Neural crest cell (in vitro differentiated cells): Measurements from ENCODE around the gene NEURL3. TPM values are rescaled to one million over a fixed set of nuclear protein-coding genes. Genes with fewer than 3 reads are reported as not detected.
A peak's percentile ranks its signal among the peaks of the same experiment; 100 is the strongest.

ENCODE experiments used
- DNase-seq: peaks from one replicate; pipeline ENCODE4 v3.0.0; 2021; ENCODE audit warnings: low read depth, mixed read lengths, low spot score
- H3K27ac Mint-ChIP-seq: one replicate; pipeline ENCODE4 v1.8.0; 2021; ENCODE audit warnings: mild to moderate bottlenecking, mixed read lengths; ENCODE audit not compliant: unreplicated experiment
- H3K27me3 Mint-ChIP-seq: 2 replicates; pipeline ENCODE4 v1.8.0; 2021; ENCODE audit warnings: low read depth, mild to moderate bottlenecking, mixed read lengths
- H3K36me3 Mint-ChIP-seq: 2 replicates; pipeline ENCODE4 v1.8.0; 2021; ENCODE audit warnings: low read depth, mild to moderate bottlenecking, mixed read lengths
- H3K4me1 Mint-ChIP-seq: 2 replicates; pipeline ENCODE4 v1.8.0; 2021; ENCODE audit warnings: mixed read lengths
- H3K4me3 Mint-ChIP-seq: one replicate; pipeline ENCODE4 v1.8.0; 2021; ENCODE audit warnings: mild to moderate bottlenecking, mixed read lengths
- H3K9me3 Mint-ChIP-seq: 2 replicates; pipeline ENCODE4 v1.8.0; 2021; ENCODE audit warnings: mixed read lengths
- total RNA-seq: library from RNA; stranded (reverse); gene quantifications from 2 replicates; pipeline ENCODE4 v1.2.1, GENCODE V29; 2021
- TF ChIP-seq, protein P1 (sequence below): fragments of 200-600 bp; sonication (generic); conservative IDR thresholded peaks from 2 replicates; pipeline ENCODE4 v1.5.0; 2021; ENCODE audit warnings: antibody characterized with exemption, mild to moderate bottlenecking

The NEURL3 gene
- total RNA-seq, 1 donor from 2014 or later = 0.21 TPM

DNA sequence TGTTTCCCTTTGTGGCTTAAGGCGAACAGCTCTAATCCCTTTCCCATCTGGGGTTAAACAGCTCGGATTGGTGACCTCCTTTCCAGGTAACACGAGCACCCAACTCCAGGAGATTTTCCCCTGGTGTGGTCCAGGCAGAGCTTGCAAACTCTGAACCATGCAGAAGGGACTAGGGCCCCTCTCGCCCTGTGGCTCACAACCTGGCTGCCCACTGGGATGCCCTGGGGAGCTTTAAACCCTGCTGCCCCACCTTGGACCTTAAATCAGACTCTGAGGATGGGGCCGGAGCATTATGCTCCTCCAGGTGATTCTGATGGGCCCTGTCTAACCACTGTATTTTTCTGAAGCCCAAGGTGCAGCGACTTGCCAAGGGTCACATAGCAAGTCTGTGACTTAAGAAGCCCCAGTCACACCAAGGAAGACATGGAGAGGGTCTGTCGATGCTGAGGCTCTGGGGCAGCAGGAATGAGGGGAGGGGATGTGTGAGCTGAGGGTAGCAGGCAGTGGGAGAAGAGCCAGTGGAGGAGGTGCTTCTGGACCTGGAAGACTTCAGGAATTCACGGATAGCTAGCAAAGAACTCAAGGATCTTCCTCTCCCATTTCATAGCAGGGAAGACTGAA, 37.3 kb upstream of the NEURL3 start:
- TF ChIP-seq, protein P1, sequence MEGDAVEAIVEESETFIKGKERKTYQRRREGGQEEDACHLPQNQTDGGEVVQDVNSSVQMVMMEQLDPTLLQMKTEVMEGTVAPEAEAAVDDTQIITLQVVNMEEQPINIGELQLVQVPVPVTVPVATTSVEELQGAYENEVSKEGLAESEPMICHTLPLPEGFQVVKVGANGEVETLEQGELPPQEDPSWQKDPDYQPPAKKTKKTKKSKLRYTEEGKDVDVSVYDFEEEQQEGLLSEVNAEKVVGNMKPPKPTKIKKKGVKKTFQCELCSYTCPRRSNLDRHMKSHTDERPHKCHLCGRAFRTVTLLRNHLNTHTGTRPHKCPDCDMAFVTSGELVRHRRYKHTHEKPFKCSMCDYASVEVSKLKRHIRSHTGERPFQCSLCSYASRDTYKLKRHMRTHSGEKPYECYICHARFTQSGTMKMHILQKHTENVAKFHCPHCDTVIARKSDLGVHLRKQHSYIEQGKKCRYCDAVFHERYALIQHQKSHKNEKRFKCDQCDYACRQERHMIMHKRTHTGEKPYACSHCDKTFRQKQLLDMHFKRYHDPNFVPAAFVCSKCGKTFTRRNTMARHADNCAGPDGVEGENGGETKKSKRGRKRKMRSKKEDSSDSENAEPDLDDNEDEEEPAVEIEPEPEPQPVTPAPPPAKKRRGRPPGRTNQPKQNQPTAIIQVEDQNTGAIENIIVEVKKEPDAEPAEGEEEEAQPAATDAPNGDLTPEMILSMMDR = no peak
- Mint-ChIP-seq H3K4me1 (peaks cover 28% of the 10 kb centered on the region), H3K27ac (no peak overlapping the region), H3K27me3 (no peaks in the 10 kb centered on the region), H3K36me3 (peaks cover 14% of the 10 kb centered on the region), H3K4me3 (no peak overlapping the region), H3K9me3 (peaks cover 5% of the 10 kb centered on the region)
- no peak for DNase-seq

DNA sequence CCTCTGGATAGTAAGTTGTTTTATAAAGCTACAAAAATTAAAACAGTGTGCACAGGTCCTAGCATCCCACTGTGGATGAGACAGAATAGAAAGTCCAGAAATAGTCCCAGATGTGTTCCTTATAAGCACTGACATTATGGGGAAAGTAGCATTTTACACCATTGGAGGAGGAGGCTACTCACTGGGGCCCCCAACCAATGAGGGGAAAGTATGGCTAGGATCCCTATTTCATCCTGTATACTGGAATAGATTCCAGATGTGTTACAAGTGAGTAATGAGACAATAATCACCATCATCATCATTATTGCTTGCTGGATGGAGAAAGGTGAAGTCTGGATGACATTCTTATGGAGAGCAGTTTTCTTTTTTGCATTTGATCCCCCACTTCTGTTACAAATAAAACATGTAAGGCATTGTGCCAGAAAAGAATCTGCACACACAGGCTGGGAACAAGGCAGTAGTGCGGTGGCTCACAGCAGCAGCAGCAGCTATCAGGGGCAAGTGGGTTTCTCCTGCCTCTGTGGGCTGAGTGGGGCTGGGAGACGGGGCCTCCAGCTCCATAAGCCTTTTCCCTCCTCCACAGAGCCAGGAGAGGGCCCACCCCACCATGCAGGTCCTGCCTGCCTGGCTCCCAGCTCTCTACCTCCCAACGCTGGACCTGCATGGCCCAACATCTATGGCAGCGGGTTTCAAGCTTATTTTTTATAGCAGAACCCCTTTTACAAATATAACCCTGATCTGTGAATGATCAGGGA, 36.4 kb upstream of the NEURL3 start:
- Mint-ChIP-seq H3K4me3 (no peak overlapping the region), H3K4me1 (peaks cover 25% of the 10 kb centered on the region), H3K27ac (no peak overlapping the region), H3K9me3 (peaks cover 5% of the 10 kb centered on the region), H3K36me3 (peaks cover 13% of the 10 kb centered on the region), H3K27me3 (no peaks in the 10 kb centered on the region)
- DNase-seq = no peak
- TF ChIP-seq, protein P1 = no peak

DNA sequence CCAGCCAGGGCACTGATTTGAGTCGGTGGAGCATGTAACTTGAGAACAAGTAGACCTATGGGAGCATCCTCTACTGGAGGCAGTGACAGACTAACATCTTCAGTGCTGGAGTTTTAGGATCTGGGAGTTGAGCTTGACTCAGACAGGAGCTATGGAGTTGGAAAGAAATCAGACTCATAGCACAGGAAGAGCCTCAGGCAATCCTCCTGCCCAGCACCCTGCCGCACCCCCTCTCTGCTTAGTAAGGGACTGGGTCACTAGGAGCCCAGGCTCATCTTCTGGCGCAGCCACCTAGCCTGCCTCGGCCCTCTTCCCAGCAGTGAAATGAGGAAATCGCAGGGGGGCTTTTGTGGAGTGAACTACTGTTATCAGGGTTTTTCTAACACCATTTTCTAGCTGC, 35.0 kb upstream of the NEURL3 start:
- H3K4me3 Mint-ChIP-seq = peak overlapping the region; percentile 90

DNA sequence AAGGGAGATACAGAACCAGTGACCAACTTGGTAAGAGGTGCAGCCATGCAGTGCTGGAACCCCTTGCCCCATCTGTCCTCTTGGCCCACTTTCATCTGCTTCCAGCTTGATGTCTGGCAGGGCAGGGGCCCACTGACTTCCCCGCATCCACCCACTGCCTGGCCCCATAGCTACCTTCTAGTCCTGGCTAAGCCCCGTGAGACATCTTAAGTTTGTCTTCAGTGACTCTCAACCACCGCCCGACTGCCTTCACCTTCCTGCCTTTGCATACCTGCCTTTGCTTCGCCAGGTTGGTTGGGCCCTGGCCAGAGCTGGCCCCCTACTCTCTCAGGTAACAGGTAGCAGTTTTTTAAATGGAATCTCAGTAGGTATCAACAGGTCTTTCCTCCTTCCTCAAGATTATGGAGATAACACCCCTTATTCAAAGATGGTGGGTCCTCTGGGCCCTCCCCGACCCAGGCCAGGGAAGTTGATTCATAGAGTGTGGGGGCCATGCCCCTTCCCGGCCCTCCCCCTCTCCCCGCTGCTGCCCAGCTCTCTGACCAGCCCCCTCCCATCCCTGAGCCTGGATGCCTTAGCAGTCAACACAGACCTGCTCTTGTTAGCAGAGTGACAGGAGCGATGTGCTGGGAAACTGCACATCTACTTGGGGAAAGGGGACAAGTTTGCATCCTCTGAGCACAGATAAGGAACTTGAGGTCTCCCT, 34.2 kb upstream of the NEURL3 start:
- peak overlapping the region; percentile 90 for H3K4me3 Mint-ChIP-seq
- no peaks in the 10 kb centered on the region for H3K27me3 Mint-ChIP-seq
- DNase-seq = no peak
- H3K27ac Mint-ChIP-seq = no peak overlapping the region
- H3K4me1 Mint-ChIP-seq = peaks cover 27% of the 10 kb centered on the region
- peaks cover under 1% of the 10 kb centered on the region for H3K9me3 Mint-ChIP-seq
- peaks cover 1% of the 10 kb centered on the region for H3K36me3 Mint-ChIP-seq
- TF ChIP-seq, protein P1 = no peak

More for the DNA sequence above, 35.0 kb upstream of the NEURL3 start:
- no peaks in the 10 kb centered on the region for H3K27me3 Mint-ChIP-seq
- peaks cover 6% of the 10 kb centered on the region for H3K36me3 Mint-ChIP-seq
- TF ChIP-seq, protein P1 = no peak
- H3K9me3 Mint-ChIP-seq = peaks cover 5% of the 10 kb centered on the region
- H3K4me1 Mint-ChIP-seq = peaks cover 25% of the 10 kb centered on the region
- no peak for DNase-seq
- H3K27ac Mint-ChIP-seq = no peak overlapping the region

DNA sequence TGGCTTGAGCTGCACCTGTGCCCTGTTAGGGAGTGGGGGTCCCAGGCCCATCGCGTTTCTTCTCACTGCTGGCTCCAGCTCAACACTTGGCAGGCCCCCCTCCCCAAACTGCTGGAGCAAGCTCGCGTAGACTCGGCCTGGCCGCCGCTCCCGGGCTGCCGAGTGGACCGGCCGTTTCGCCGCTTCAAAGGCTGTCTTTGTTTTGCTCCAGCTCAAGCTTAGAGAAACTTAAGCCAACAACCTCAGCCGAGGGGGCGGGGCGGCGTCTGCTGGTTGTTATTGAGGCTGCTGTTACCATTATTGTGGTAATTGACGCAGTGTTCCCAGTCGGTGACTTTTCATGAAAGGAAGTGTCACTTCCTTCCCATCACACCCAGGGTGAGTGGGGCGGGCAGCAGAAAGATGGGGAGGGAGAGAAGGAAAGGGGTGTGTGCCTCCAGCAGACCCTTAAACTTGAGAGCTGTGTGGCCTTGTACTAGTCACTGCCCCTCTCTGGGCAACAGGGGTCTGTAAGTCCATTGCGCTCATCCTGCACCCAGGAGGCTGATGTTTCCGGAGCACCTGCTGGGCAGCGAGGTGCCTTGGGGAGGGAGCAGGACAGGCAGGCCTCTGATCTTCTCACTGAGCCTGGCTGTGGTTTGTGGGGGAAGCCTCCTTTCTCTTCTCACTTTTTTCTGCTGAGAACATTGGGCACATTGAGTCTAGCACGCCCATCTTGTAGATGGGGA, 33.5 kb upstream of the NEURL3 start:
- peak; percentile 79 for DNase-seq
- H3K4me3 Mint-ChIP-seq = peak overlapping the region; percentile 90

More for the DNA sequence above, 33.5 kb upstream of the NEURL3 start:
- TF ChIP-seq, protein P1 = no peak
- H3K27me3 Mint-ChIP-seq = no peaks in the 10 kb centered on the region
- H3K4me1 Mint-ChIP-seq = peaks cover 32% of the 10 kb centered on the region
- H3K36me3 Mint-ChIP-seq = no peaks in the 10 kb centered on the region
- H3K27ac Mint-ChIP-seq = no peak overlapping the region
- no peaks in the 10 kb centered on the region for H3K9me3 Mint-ChIP-seq
